PC-9 (cell line): ENCODE data around the gene ADGRA1.

Experiments
- CTCF ChIP-seq: fragments of 200-600 bp; sonication (generic); conservative IDR thresholded peaks from 2 replicates; pipeline ENCODE4 v1.6.1; 2017; ENCODE audit warnings: mixed run types, antibody characterized with exemption, mild to moderate bottlenecking, moderate library complexity
- EZH2 ChIP-seq: fragments of 200-600 bp; sonication (generic); IDR thresholded peaks from 2 replicates; pipeline ENCODE4 v1.8.0; 2017; ENCODE audit warnings: antibody characterized with exemption, low read depth

GRCh38 chr10:133113146-133113830, 25.6 kb downstream of the ADGRA1 start:
- TF ChIP-seq CTCF = no peak
- TF ChIP-seq EZH2 = no peak
